ENCODE results near the gene SNRNP48.
A peak's percentile ranks its signal among the peaks of the same experiment; 100 is the strongest.

SNRNP48 gene

DNA sequence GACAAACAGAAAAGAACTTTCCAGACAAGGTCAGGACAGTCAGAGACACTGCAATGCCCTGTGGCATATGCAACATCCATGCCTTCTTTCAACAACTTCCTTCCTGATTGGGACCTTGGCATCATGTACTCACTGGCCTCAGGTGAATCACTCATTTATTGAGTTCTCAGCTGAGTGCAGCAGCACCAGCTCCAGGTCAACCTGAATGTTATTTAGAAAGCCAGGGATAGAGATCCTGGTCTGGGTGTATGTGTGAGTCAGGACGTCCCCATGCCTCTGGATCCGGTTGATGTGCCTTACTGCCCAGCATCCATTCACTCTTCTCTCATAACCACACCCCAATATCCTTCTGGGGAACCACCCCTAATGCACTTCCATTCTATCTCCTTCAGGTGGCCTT is 54.4 kb downstream of the SNRNP48 start:
- DNase-seq (ENCODE audit: low spot score), result peak; percentile 77

DNA sequence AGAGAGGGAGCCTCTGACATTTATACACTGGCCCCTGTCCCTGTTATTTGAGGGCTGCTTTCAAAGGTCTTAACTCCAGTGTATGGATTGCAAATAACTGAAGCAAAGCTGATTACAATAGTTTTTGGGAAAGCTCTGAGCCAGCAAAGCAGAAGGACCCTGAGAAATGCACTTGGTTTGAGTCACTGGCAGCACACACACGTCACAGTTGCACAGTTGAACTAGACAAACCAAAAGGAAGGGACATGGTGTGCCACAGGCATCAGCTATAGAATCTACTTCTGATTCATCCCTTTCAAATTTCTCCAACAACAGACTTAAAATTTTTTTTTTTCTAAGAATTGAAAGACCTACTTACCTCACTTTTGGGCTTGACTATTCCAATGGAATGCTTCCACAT is 56.4 kb downstream of the SNRNP48 start:
- DNase-seq (ENCODE audit: low spot score), result no peak

GRCh38 chr6:7647504-7647903 is 57.5 kb downstream of the SNRNP48 start:
- no peak for DNase-seq (ENCODE audit: low spot score)

DNA sequence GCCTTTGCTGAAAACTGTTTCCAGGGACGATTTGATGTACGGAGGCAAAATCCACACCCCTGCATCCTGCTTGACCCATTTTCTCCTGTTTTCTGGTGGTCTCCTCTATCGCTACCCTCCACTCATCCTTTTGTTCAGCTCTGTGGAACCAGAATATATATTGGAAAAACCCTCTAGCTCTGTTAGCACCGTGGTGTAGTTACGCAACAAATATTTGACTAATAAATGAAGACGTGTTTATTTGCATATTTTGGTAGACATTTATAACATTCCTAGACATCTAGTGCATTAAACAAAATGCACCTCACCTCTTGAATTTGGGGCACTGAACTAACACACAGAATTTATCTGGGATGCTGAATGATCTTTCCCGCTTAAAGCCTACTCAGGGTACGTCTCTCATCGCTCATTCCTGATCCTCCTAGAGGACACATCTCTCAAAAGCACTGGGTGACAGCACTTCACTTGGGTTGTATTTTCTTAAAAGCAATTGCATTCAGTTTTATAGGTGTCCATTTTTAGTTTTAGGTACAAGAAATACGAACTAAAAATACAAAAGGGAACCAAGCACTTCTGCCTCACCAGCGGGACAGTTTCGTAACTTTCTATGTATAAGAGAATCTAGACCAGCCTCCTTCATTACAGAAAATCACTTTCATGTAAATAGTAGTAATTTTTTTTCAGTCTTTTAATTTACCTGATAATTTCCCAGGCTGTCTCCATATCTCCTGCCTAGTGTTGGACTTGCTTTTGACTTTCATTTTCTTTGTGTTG is 59.2 kb downstream of the SNRNP48 start:
- no peak for DNase-seq (ENCODE audit: low spot score)

- DNase-seq (ENCODE audit: low spot score), result no peak
These were observed 60.9 kb downstream of the SNRNP48 start for GRCh38 chr6:7650878-7651277.

DNA sequence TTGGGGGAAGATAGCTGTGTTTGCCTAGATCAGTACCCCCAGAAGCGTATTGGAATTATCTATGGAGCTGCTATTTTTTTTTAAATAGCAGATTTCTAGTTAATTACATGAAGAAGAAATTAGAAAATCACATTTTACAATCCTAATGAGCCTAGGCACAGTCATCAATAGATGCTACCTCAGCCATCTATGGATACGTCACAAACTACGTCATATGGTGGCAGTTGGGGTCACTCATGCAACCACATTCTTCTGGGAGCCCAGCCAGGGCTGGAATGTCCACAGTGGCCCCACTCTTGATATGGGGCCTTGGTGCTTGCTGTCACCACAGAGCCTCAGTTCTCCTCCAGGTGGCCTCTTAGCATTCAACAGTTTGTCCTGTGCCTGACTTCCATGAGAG is 63.0 kb downstream of the SNRNP48 start:
- no peak for DNase-seq (ENCODE audit: low spot score)

GRCh38 chr6:7656355-7656754 is 66.4 kb downstream of the SNRNP48 start:
- DNase-seq (ENCODE audit: low spot score), result no peak

DNA sequence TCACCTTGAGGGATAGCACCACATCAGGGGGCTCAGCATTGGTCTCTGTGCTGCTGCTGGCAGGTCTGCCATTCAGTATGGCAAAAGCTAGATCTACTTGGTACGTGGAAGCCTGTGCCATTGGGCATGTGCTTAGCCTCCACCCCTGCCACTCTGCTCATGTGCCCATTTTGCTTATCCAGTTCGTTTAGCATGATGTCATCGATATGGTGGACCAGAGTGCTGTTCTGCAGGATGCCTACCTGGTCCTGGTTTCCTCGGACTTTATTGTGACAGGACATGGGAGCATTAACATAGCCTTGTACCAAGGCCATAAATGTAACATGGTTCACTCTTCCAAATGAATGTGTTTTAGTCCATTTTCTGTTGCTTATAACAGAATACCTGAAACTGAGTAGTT is 68.5 kb downstream of the SNRNP48 start:
- DNase-seq (ENCODE audit: low spot score), result no peak

- no peak for DNase-seq (ENCODE audit: low spot score)
These were observed 71.4 kb downstream of the SNRNP48 start for GRCh38 chr6:7661364-7661763.

All from kidney tubule cell (primary cell).